Aorta (tissue), 5 donors: ENCODE measurements around the gene OGFOD2. TPM values are rescaled to one million over a fixed set of nuclear protein-coding genes. Genes with fewer than 3 reads are reported as not detected.

Source experiments
- ATAC-seq: fragments of 200-7000 bp; cut with Tn5 transposase; one replicate; pipeline ENCODE4 v1.9.1; 2022; ENCODE audit warnings: moderate library complexity; ENCODE audit not compliant: low FRiP score
- DNase-seq, 2 donors: peaks; one replicate each; pipeline ENCODE4 v3.0.0-alpha.2; 2020
- H3K27ac ChIP-seq, 2 donors: one replicate each; pipeline ENCODE4 v1.5.1; 2013; ENCODE audit warnings: low read length in 2 of 2, mild to moderate bottlenecking in 2 of 2, moderate library complexity in 2 of 2, control low read depth in 1 of 2, inconsistent platforms in 1 of 2, low read depth in 1 of 2
- H3K27me3 ChIP-seq, 2 donors: one replicate each; pipeline ENCODE4 v1.6.1; 2013; ENCODE audit warnings: control low read depth in 1 of 2, low read length in 1 of 2, mild to moderate bottlenecking in 1 of 2, moderate library complexity in 1 of 2; ENCODE audit not compliant: insufficient read depth in 2 of 2, control insufficient read depth in 1 of 2
- H3K36me3 ChIP-seq, 2 donors: one replicate each; pipeline ENCODE4 v1.6.1; 2013; ENCODE audit warnings: control low read depth in 1 of 2, low read length in 1 of 2, mild to moderate bottlenecking in 1 of 2; ENCODE audit not compliant: insufficient read depth in 2 of 2, control insufficient read depth in 1 of 2
- H3K4me1 ChIP-seq, 2 donors: one replicate each; pipeline ENCODE4 v1.6.1; 2013; ENCODE audit warnings: low read length in 2 of 2, control low read depth in 1 of 2, mild to moderate bottlenecking in 1 of 2, moderate library complexity in 1 of 2; ENCODE audit not compliant: insufficient read depth in 2 of 2, control insufficient read depth in 1 of 2
- H3K4me3 ChIP-seq, 2 donors: one replicate each; pipeline ENCODE4 v1.5.1; 2013; ENCODE audit warnings: low read length in 2 of 2, control low read depth in 1 of 2, mild to moderate bottlenecking in 1 of 2
- H3K9me3 ChIP-seq: one replicate; pipeline ENCODE4 v1.6.1; 2013; ENCODE audit warnings: mild to moderate bottlenecking, low read length; ENCODE audit not compliant: control insufficient read depth
- WGBS, 2 donors: extraction: QIAGEN DNeasy Blood & Tissue Kit; methylation state at CpG; one replicate each; pipeline ENCODE4 v1.1.7; 2013; 5-methylcytosine and 5-hydroxymethylcytosine counted together
- intact Hi-C, 2 donors: fragments of 100-400 bp; cut with DNase I; formaldehyde crosslinking; loops; one replicate each; pipeline versions ENCODE4 v1.14.2 to v1.15.0; 2022
- polyA plus RNA-seq, 2 donors: library from polyadenylated mRNA; stranded (reverse); fragments of 200-250 nt; gene quantifications; one replicate each; pipeline ENCODE4 v1.2.3, GENCODE V29; 2013
- total RNA-seq, 2 donors: library from RNA; stranded (reverse); fragmentation: NEBNext Ultra II Directional; extraction: Animal tissue kit (Norgen Biotek cat#: 25700); gene quantifications; one replicate each; pipeline ENCODE4 v1.2.1, GENCODE V29; 2021
- donor health status: healthy with polysubstance abuse.
- donor health status: Bipolar disorder and iron deficiency.
- donor health status: DM: no; HTN: no; CAD: no.
- donor health status: DM: no; HTN: no; CAD: no.
- donor health status: DM: yes; HTN: yes; CAD: no.

OGFOD2 gene
- total and polyA plus RNA-seq, 4 donors, result 8.9 to 16.6 (median 13.9) TPM

- Histone ChIP-seq H3K27ac (no peak overlapping the region), H3K27me3 (no peaks in the 10 kb centered on the region), H3K36me3 (no peaks in the 10 kb centered on the region), H3K4me1 (no peaks in the 10 kb centered on the region), H3K4me3 (no peak overlapping the region), H3K9me3 (no peaks in the 10 kb centered on the region)
- 94 to 95% methylated on average over 10 of the region's 10 CpGs for WGBS, 2 donors
- ATAC-seq (no peak), DNase-seq (no peak)
- intact Hi-C loops, result no loop called here
Observed at GRCh38 chr12:123000578-123000977, 25.5 kb downstream of the OGFOD2 start.

- ATAC-seq, result no peak
- no peak overlapping the region for H3K4me3 ChIP-seq
- no peaks in the 10 kb centered on the region for H3K4me1 ChIP-seq
- no peaks in the 10 kb centered on the region for H3K9me3 ChIP-seq
- H3K36me3 ChIP-seq, result no peaks in the 10 kb centered on the region
- intact Hi-C loops, result no loop called here
- H3K27me3 ChIP-seq, result no peaks in the 10 kb centered on the region
- no peak for DNase-seq
- 91 to 97% methylated on average over 3 of the region's 3 CpGs for WGBS, 2 donors
- no peak overlapping the region for H3K27ac ChIP-seq
Observed at GRCh38 chr12:123001464-123001863, 26.4 kb downstream of the OGFOD2 start.

GRCh38 chr12:123003257-123003656 is 28.2 kb downstream of the OGFOD2 start:
- Histone ChIP-seq H3K27me3 (no peaks in the 10 kb centered on the region), H3K9me3 (no peaks in the 10 kb centered on the region), H3K4me3 (no peak overlapping the region), H3K4me1 (no peaks in the 10 kb centered on the region), H3K27ac (no peak overlapping the region), H3K36me3 (no peaks in the 10 kb centered on the region)
- 83 to 88% methylated on average over 6 of the region's 6 CpGs for WGBS, 2 donors
- ATAC-seq (no peak), DNase-seq (no peak)
- intact Hi-C loops, result no loop called here

GRCh38 chr12:123004287-123004686 is 29.2 kb downstream of the OGFOD2 start:
- DNase-seq (no peak), ATAC-seq (no peak)
- intact Hi-C loops, result no loop called here
- Histone ChIP-seq H3K27ac (no peak overlapping the region), H3K4me3 (no peak overlapping the region), H3K27me3 (no peaks in the 10 kb centered on the region), H3K36me3 (no peaks in the 10 kb centered on the region), H3K4me1 (no peaks in the 10 kb centered on the region), H3K9me3 (no peaks in the 10 kb centered on the region)
- WGBS, 2 donors, result 87 to 91% methylated on average over 14 of the region's 14 CpGs

GRCh38 chr12:123005081-123005626 is 30.1 kb downstream of the OGFOD2 start:
- Histone ChIP-seq H3K27ac (no peak overlapping the region), H3K4me1 (no peaks in the 10 kb centered on the region), H3K9me3 (no peaks in the 10 kb centered on the region), H3K27me3 (no peaks in the 10 kb centered on the region), H3K36me3 (no peaks in the 10 kb centered on the region), H3K4me3 (no peak overlapping the region)
- intact Hi-C loops, result no loop called here
- ATAC-seq (no peak), DNase-seq (no peak)
- 92 to 93% methylated on average over 22 of the region's 22 CpGs for WGBS, 2 donors

- 81 to 82% methylated on average over 12 of the region's 12 CpGs for WGBS, 2 donors
- ATAC-seq, result no peak
- Histone ChIP-seq H3K4me3 (no peak overlapping the region), H3K27ac (no peak overlapping the region), H3K9me3 (no peaks in the 10 kb centered on the region), H3K27me3 (no peaks in the 10 kb centered on the region), H3K4me1 (no peaks in the 10 kb centered on the region), H3K36me3 (no peaks in the 10 kb centered on the region)
- intact Hi-C loops, result no loop called here
- DNase-seq, result no peak
Observed at GRCh38 chr12:123006977-123007376, 31.9 kb downstream of the OGFOD2 start.

GRCh38 chr12:123010110-123010509 is 35.1 kb downstream of the OGFOD2 start:
- H3K27ac ChIP-seq, result no peak overlapping the region
- no peak overlapping the region for H3K4me3 ChIP-seq
- DNase-seq (no peak), ATAC-seq (no peak)
- H3K36me3 ChIP-seq, result no peaks in the 10 kb centered on the region
- WGBS, 2 donors, result 91 to 93% methylated on average over 1 of the region's 1 CpG
- H3K27me3 ChIP-seq, result no peaks in the 10 kb centered on the region
- intact Hi-C loops, result no loop called here
- no peaks in the 10 kb centered on the region for H3K4me1 ChIP-seq
- no peaks in the 10 kb centered on the region for H3K9me3 ChIP-seq

- no peaks in the 10 kb centered on the region for H3K27me3 ChIP-seq
- intact Hi-C loops, result no loop called here
- H3K27ac ChIP-seq, result no peak overlapping the region
- DNase-seq (no peak), ATAC-seq (no peak)
- H3K36me3 ChIP-seq, result no peaks in the 10 kb centered on the region
- H3K4me3 ChIP-seq, result no peak overlapping the region
- H3K9me3 ChIP-seq, result no peaks in the 10 kb centered on the region
- no peaks in the 10 kb centered on the region for H3K4me1 ChIP-seq
- 88 to 93% methylated on average over 4 of the region's 4 CpGs for WGBS, 2 donors
Observed at GRCh38 chr12:123010681-123011080, 35.6 kb downstream of the OGFOD2 start.

- no peaks in the 10 kb centered on the region for H3K36me3 ChIP-seq
Observed at GRCh38 chr12:123011701-123012100, 36.7 kb downstream of the OGFOD2 start.

More at GRCh38 chr12:123011701-123012100, 36.7 kb downstream of the OGFOD2 start:
- ATAC-seq, result no peak
- intact Hi-C loops, result no loop called here
- 87 to 91% methylated on average over 6 of the region's 6 CpGs for WGBS, 2 donors
- DNase-seq, result no peak
- Histone ChIP-seq H3K27me3 (no peaks in the 10 kb centered on the region), H3K9me3 (no peaks in the 10 kb centered on the region), H3K4me1 (no peaks in the 10 kb centered on the region), H3K27ac (no peak overlapping the region), H3K4me3 (no peak overlapping the region)
